HFF-Myc (cell line): ENCODE results near the gene ACADS.

Source experiments
- DNase-seq: peaks from one replicate; pipeline ENCODE4 v3.0.0-alpha.2; 2011; ENCODE audit warnings: low read depth; ENCODE audit errors: extremely low read depth
- H3K4me3 ChIP-seq: replicated peaks from 2 replicates; pipeline ENCODE4 v1.5.1; 2011; ENCODE audit warnings: low read depth, mild to moderate bottlenecking, control low read depth, low read length
- TF ChIP-seq, protein P1 (sequence below): IDR thresholded peaks from 2 replicates; pipeline ENCODE4 v1.5.1; 2012; ENCODE audit warnings: mild to moderate bottlenecking, low read depth, low read length, control low read depth; ENCODE audit errors: missing control alignments

Gene ACADS

DNA sequence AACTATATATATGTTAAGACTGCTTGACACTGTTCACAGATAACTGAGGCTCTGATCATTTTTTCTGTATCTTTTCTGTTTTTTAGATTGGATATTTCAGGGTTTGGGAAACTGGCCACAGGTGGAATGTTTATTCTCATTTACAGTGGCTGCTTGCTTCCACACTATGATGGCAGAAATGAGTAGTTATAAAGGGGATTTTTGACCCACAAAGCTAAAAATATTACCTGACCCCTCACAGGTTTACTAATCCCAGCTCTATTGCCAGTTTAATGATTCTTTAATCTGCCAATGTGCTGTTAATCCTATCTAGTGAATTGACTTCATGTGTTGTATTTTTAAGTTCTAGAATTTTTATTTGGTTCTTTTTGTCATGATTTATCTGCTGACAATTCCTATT lies 29.6 kb downstream of the ACADS start:
- TF ChIP-seq, protein P1, sequence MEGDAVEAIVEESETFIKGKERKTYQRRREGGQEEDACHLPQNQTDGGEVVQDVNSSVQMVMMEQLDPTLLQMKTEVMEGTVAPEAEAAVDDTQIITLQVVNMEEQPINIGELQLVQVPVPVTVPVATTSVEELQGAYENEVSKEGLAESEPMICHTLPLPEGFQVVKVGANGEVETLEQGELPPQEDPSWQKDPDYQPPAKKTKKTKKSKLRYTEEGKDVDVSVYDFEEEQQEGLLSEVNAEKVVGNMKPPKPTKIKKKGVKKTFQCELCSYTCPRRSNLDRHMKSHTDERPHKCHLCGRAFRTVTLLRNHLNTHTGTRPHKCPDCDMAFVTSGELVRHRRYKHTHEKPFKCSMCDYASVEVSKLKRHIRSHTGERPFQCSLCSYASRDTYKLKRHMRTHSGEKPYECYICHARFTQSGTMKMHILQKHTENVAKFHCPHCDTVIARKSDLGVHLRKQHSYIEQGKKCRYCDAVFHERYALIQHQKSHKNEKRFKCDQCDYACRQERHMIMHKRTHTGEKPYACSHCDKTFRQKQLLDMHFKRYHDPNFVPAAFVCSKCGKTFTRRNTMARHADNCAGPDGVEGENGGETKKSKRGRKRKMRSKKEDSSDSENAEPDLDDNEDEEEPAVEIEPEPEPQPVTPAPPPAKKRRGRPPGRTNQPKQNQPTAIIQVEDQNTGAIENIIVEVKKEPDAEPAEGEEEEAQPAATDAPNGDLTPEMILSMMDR, result no peak
- no peak for DNase-seq
- H3K4me3 ChIP-seq, result no peak overlapping the region

DNA sequence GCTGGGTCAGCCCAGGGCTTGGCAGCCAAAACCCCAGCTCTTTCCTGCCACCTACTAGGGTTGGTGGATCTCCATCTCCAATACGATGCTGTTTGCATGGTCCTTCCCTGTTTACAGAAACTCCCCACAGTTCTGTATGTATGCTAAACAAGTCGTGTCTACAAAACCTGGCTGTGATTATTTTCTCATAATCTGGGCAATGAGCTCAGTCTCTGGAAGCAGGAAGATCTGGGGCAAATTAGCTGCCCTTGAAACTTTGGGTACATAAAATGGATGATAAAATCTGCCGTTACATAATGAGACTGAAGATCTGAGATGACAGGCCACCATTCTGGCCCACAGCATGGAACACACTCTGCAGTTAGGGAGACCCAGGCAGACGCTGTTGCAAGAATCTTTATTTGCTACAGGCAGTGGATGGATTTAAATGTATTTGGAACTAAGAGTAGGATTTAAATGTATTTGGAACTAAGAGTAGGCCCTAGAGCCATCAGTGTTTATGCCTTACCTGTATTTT lies 31.7 kb downstream of the ACADS start:
- no peak for DNase-seq
- TF ChIP-seq, protein P1, result no peak
- H3K4me3 ChIP-seq, result no peak overlapping the region

DNA sequence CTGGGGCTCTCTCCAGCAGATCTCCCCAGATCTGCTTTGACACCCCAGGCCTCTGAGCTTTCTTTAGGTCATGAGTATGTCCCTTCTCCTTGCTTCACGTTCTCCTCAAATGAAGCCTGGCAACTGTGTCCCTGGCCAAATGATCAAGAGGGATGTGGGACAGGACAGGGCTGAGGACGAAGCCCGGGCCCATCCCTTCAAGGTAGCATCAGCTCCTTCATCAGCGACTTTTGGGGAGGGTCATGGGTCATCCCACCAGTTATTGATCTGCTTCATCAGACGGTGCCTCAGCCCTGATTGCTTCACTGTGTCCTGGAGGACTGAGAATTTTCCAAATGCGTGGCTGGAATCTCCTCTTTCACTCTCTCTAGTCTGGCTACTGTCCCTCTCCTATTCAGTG lies 32.3 kb downstream of the ACADS start:
- no peak overlapping the region for H3K4me3 ChIP-seq
- TF ChIP-seq, protein P1, result no peak
- DNase-seq, result no peak

DNA sequence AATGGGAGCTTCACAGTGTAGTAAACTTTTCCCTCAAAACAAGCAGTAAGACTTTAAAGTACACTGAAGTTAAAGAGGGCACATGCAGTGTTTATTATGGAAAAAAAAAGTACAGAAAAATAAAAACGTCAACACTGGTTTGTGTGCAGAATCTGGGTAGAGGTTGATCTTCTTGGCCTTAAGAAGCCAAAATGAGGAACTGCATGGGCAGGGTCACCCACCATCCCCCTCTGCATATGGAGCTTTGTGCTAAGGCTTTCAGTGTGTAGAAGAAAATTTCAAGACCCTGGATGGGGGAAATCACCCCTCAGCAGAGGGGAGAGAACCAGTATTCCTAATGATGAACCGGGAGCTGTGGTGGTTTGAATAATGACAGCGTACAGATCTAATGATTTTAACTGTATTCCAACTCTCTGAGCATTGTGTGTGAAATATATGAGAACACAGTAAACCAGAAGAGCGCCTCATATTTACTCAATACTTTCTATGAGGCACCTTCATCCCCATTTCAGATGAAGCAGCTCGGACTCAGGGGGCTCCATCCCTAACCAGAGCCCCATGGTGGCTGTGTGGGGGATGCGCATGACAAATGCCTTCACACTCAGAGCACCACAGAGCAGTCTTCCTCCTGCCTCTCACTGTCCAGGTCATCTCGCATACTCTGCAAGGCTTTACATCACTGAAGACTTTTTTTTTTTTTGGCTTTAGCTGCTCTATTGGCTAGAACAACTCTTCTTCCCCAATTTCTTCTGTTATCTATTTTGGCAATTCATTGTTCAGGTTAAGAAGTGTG lies 33.4 kb downstream of the ACADS start:
- TF ChIP-seq, protein P1, result no peak
- no peak for DNase-seq
- no peak overlapping the region for H3K4me3 ChIP-seq

DNA sequence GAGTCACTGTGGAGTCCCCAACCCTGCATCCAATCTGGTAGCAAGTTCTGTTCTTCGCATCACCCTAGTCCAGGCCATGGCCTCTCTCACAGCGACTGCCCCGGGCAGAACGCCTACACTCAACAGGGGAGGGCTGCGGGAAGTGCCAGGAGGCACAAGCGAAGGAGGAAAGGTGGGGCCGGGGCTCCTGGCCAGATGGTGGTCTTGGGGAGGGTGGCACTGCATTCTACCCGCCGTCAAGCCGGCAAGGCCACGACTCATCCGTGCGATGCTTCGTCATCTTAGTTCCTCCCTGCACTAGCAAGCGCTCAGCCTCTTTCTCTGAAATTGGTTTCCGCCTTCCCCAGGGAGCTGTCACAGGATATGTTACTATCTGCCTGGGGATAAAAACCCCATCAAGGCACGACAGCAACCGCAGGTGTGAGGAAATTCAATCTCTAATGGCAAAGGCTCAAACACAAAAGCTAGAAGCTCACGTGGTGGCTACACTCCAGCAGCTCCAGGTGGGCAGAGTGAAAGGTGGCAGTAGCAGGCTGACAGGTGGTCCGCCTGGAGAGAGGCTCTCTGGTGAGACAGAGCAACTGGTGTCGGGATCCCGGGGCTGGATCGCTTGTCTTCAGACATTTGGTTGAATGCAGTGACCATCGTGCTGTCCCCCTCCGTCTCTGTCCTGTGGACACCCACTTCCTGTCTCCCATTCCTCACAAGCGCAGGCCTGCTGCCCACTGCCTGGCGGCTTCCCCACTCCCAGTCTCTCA lies 34.1 kb downstream of the ACADS start:
- TF ChIP-seq, protein P1, result no peak
- no peak overlapping the region for H3K4me3 ChIP-seq
- no peak for DNase-seq

DNA sequence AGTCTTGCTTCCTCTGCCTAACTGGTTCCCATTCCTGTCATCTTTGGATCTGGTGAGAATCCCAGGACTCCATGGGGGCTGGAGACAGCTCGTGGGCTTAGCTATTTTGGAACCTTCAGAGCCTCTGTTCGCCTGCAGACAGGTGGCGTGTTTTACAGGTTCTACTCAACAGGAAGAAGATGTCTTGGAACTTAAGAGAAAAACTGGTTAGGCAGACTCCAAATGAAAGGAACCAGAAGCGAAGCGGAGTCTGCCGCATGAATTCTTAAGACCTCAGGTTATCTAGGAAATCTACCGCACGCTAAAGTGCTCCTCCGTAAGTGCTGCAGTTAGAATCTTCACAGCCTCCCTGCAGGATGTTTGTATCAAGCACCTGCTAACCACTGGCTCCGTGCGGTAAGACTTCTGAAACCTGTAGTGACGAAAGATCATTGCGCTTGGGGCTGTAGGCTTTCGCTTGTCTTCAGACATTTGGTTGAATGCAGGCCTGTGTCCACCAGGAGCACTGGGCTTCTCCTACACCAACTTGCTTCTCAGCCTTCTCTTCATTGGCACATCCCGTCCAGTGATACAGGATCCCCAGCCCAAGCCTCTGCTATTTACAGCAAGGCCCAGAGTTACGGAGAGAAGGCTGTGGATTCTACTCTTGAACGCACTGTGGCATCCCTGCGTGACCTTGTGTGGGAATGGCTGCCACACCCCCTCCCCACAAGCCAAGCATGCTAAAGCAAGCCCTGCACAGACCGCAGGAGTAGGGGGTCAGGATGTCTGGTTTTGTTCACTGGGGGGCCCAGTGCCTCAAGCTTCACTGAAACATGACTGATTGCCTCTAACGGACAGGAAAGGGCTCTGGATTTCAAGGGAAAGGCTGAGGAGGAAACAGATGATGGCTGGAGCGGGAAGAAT lies 35.0 kb downstream of the ACADS start:
- no peak overlapping the region for H3K4me3 ChIP-seq
- DNase-seq, result no peak
- TF ChIP-seq, protein P1, result no peak
